Glutamatergic neuron (in vitro differentiated cells): ENCODE data around the gene TRIM5. TPM values are rescaled to one million over a fixed set of nuclear protein-coding genes. Genes with fewer than 3 reads are reported as not detected.

Experiments used
- DNase-seq: peaks from one replicate; pipeline ENCODE4 v3.0.0; 2022
- H3K27ac Mint-ChIP-seq: one replicate; pipeline ENCODE4 v1.8.0; 2020; ENCODE audit warnings: mild to moderate bottlenecking, mixed read lengths, inconsistent platforms; ENCODE audit not compliant: unreplicated experiment
- H3K27me3 Mint-ChIP-seq: one replicate; pipeline ENCODE4 v1.8.0; 2020; ENCODE audit warnings: mild to moderate bottlenecking, moderate library complexity, mixed read lengths, inconsistent platforms; ENCODE audit not compliant: unreplicated experiment
- H3K36me3 Mint-ChIP-seq: one replicate; pipeline ENCODE4 v1.8.0; 2020; ENCODE audit warnings: mild to moderate bottlenecking, mixed read lengths, inconsistent platforms; ENCODE audit not compliant: unreplicated experiment
- H3K4me1 Mint-ChIP-seq: one replicate; pipeline ENCODE4 v1.8.0; 2020; ENCODE audit warnings: mild to moderate bottlenecking, low read depth, mixed read lengths, inconsistent platforms; ENCODE audit not compliant: unreplicated experiment
- H3K4me3 Mint-ChIP-seq: one replicate; pipeline ENCODE4 v1.8.0; 2020; ENCODE audit warnings: mild to moderate bottlenecking, mixed read lengths, inconsistent platforms; ENCODE audit not compliant: unreplicated experiment
- H3K9me3 Mint-ChIP-seq: one replicate; pipeline ENCODE4 v1.8.0; 2020; ENCODE audit warnings: mild to moderate bottlenecking, moderate library complexity, mixed read lengths, inconsistent platforms; ENCODE audit not compliant: unreplicated experiment
- CTCF ChIP-seq: fragments of 200-600 bp; sonication (generic); IDR thresholded peaks from one replicate; pipeline ENCODE4 v1.5.0; 2021; ENCODE audit not compliant: partially characterized antibody, unreplicated experiment
- total RNA-seq: library from RNA; stranded (reverse); fragmentation: NEBNext Ultra II Directional; extraction: Animal tissue kit (Norgen Biotek cat#: 25700); gene quantifications from one replicate; pipeline ENCODE4 v1.2.1, GENCODE V29; 2021; ENCODE audit not compliant: unreplicated experiment

The TRIM5 gene
- total RNA-seq, 1 donor from 2014 or later, result 2.6 TPM

GRCh38 chr11:5646139-5646538 is 38.7 kb downstream of the TRIM5 start:
- H3K4me1 Mint-ChIP-seq, result no peaks in the 10 kb centered on the region
- H3K9me3 Mint-ChIP-seq, result no peaks in the 10 kb centered on the region
- no peak for DNase-seq
- H3K36me3 Mint-ChIP-seq, result no peaks in the 10 kb centered on the region
- H3K4me3 Mint-ChIP-seq, result no peak overlapping the region
- H3K27ac Mint-ChIP-seq, result no peak overlapping the region
- H3K27me3 Mint-ChIP-seq, result peaks cover 2% of the 10 kb centered on the region
- no peak for TF ChIP-seq CTCF

- Mint-ChIP-seq H3K27me3 (peaks cover 2% of the 10 kb centered on the region), H3K4me1 (no peaks in the 10 kb centered on the region), H3K4me3 (no peak overlapping the region), H3K27ac (no peak overlapping the region), H3K9me3 (no peaks in the 10 kb centered on the region), H3K36me3 (no peaks in the 10 kb centered on the region)
- DNase-seq, result no peak
- TF ChIP-seq CTCF, result no peak
These were observed 41.3 kb downstream of the TRIM5 start for GRCh38 chr11:5643585-5643984.

- H3K9me3 Mint-ChIP-seq, result no peaks in the 10 kb centered on the region
- no peak overlapping the region for H3K4me3 Mint-ChIP-seq
- H3K27me3 Mint-ChIP-seq, result peaks cover 2% of the 10 kb centered on the region
- no peak for DNase-seq
- no peaks in the 10 kb centered on the region for H3K4me1 Mint-ChIP-seq
- H3K27ac Mint-ChIP-seq, result no peak overlapping the region
- no peak for TF ChIP-seq CTCF
- no peaks in the 10 kb centered on the region for H3K36me3 Mint-ChIP-seq
These were observed 44.9 kb downstream of the TRIM5 start for GRCh38 chr11:5639953-5640352.

- Mint-ChIP-seq H3K27me3 (no peaks in the 10 kb centered on the region), H3K27ac (no peak overlapping the region), H3K4me1 (no peaks in the 10 kb centered on the region), H3K9me3 (no peaks in the 10 kb centered on the region), H3K36me3 (no peaks in the 10 kb centered on the region), H3K4me3 (no peak overlapping the region)
- no peak for TF ChIP-seq CTCF
- DNase-seq, result no peak
These were observed 52.8 kb downstream of the TRIM5 start for GRCh38 chr11:5631969-5632635.

GRCh38 chr11:5631417-5631816 is 53.5 kb downstream of the TRIM5 start:
- no peaks in the 10 kb centered on the region for H3K4me1 Mint-ChIP-seq
- no peaks in the 10 kb centered on the region for H3K36me3 Mint-ChIP-seq
- no peaks in the 10 kb centered on the region for H3K9me3 Mint-ChIP-seq
- no peak overlapping the region for H3K27ac Mint-ChIP-seq
- no peak overlapping the region for H3K4me3 Mint-ChIP-seq
- no peak for DNase-seq
- TF ChIP-seq CTCF, result no peak
- H3K27me3 Mint-ChIP-seq, result no peaks in the 10 kb centered on the region
